Stimulated activated CD8-positive, alpha-beta memory T cell treated with anti-CD3 and anti-CD28 coated beads, Interleukin-2, amount 100 ng/mL, for 48 hours (primary cell): ENCODE data around the gene CTNNA1.

Source experiments
- DNase-seq, 2 donors: peaks; one replicate each; pipeline ENCODE4 v3.0.0-alpha.2; 2020; ENCODE audit warnings: low read depth in 2 of 2

The CTNNA1 gene

DNA sequence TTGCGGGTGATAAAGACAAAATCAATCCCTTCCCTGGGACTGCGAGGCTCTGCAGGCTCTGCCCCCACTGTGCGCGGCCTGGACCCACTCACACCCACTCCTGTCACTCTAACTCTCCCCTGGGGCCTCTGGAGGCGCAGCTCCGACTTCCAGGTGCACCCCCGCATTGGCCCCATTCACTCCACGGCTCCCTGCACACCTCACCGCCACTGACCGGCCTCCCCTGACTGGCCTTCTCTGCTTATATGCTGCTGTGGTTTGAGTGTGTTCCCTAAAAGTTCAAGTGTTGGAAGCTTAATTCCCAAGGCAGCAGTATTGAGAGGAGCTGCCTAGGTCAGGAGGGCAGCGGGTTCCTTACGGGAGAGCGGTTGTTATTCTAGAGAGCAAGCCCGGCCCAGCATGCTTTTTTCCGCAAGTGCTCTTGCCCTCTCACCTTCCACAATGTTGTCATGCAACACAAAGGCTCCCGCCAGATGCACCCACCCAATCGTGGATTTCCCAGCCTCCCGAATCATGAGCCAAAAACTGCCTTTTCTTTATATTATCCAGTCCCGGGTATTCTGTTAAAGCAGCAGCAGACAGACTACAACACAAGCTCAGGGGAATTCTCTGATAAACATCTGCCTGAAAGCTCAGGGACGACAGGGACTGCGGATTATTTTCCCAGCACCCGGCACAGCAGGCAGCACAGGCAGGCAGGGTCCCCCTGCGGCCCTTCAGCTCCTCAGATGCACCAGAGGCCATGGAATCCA, 195.4 kb downstream of the CTNNA1 start:
- DNase-seq, result no peak

DNA sequence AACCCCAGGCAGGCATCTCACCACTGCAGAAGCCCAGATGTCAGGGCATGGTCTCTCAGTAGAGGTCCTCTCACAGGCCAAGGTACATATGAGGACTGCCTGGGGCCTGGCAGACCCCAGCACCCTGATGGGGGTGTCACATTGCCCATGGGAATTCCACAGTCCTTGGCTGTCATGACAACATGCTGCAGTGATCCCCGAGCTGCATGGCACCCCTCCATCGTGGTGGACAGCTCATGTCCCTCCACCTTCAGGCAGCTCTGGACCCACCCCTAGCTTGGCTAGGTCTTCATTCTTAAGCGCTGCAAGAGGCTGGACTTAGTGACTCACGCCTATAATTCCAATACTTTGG, 196.0 kb downstream of the CTNNA1 start:
- no peak for DNase-seq

DNA sequence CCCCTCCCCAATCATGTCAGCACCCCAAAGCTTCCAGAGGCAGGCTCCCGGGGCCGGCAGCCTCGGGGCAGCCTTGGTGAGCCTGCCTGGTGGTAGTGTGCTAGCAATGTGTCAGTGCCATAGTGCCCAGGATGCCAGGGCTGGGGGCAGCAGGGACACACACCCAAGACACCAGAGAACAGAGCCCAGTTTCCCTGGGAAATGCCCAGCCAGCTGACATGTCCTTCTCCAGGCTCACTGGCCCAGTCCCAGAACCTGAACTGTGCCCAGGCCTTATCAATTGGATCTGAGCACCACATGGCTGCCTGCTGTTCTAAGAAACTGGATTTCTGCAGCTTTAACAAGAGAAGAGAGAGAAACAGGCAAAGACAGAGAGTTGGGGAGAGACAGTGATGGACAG, 196.8 kb downstream of the CTNNA1 start:
- no peak for DNase-seq

DNA sequence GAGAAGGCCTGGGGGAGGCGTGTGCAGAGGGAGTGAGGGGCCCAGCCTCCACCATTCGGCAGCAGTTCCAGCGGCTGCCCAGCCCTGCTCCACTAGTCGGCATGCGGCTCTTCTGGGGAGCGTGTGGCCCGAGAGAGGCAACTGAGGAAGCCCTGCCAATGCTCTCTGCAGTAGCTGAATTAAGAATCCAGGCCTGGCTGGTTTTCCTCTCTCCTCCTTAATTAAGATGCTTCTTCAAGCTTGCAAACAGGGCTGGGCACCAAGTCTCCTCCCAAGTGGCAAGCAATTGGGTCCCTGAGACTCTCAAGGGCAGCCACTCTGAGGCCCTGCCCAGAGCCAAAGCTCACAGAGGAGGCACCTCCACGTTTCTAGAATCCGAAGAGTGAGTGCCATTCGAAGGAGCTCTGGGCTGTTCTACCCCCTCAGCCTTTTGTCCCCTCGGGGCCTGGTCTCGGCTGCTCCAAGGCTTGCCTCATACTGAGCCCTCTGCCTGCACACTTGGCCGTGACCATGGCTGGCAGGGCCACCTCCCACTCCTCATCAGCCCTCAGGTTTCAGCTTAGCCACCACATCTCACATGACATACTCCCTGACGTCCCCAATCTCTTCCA, 197.3 kb downstream of the CTNNA1 start:
- DNase-seq, result no peak

DNA sequence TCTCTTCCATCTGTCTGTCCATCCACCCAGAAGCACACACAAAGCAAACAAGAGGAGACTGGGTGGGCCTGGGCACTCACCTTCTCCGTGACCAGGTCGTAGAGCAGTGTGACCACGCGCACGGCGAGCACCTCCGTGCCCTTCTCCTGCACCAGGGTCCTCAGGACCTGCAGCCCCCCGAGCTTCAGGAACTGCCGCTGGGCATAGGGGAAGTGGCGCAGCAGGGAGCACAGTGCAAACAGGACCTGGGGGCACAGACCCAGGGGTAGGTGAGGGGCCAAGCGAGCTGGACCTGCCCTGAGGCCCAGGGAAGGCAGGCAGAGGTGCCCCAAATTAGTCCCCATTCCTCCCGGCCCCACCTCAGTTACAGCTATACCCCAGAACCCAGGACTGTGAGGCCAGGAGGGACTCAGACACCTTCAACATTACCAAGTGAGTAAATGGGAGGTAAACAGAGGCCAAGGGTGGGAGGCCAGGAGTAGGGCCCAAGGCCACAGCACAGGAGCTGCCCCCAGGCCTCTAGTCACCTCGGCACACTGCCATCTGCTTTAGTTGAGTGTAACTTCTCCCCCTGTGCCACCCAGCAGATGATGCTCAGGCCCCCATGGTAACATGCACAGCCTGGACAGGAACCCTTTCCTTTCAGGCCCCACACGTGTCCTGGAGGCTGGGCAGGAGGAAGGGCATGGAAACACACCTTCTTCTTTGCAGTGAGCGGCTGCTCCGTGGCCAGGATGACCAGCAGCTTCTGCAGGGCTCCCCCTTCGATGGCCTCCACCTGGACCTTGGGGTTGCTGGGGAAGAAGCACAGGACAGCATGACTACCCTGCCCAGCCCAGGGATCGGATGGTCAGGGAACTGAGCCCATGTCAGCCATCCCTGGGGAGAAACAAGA, 198.1 kb downstream of the CTNNA1 start:
- DNase-seq, result no peak

DNA sequence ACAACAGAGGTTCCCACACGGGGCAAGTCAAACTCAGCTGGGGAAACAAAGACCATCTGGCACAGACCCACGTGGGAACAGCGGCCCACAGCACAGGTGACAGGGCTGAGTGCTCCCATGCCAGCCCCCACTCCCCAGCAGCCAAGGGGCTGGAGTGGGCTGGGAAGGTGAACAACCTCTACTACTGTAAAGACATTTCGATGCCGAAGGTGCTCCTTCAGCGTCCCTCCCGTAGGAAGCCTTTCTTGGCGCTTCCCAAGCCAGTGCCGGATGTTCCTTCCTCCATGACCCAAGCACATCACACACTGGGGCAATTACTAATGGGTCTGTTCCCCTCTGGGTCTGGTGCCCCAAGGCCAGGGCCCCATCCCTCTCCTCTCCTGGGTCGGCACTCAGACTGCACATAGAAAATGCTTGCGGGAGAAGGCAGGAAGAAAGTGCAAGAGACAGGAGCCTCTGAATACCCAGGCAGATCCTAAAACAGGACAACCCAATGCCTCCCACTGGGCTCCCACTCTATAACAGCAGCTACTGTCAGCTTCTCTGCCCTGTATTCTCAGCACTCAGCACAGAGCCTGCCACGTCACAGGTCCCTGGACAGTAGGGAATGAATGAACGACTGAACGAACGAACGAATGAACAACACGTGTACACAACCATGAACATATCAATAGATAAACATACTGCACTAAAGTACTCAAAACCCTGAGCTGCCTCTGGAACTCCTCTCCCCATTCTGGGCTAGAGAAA, 198.9 kb downstream of the CTNNA1 start:
- no peak for DNase-seq

DNA sequence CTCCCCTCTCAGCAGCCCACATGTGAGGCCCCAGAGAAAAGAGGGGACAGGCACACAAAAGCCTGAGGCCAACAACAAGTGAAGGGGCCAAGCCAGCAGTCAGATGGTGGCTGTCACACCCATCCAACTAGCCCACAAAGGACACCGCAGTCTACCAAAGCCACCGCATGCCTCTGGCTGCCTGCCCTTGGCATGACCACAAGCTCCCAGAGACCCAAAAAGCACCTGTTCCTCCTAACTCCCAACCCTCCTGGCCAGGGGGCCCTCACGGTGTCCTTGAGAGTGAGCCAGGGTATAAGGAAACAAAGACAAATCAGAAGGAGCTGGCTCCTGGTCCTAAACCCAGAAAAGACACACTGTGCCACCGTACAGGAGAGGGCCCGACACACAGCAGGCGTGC, 199.7 kb downstream of the CTNNA1 start:
- DNase-seq, result no peak

DNA sequence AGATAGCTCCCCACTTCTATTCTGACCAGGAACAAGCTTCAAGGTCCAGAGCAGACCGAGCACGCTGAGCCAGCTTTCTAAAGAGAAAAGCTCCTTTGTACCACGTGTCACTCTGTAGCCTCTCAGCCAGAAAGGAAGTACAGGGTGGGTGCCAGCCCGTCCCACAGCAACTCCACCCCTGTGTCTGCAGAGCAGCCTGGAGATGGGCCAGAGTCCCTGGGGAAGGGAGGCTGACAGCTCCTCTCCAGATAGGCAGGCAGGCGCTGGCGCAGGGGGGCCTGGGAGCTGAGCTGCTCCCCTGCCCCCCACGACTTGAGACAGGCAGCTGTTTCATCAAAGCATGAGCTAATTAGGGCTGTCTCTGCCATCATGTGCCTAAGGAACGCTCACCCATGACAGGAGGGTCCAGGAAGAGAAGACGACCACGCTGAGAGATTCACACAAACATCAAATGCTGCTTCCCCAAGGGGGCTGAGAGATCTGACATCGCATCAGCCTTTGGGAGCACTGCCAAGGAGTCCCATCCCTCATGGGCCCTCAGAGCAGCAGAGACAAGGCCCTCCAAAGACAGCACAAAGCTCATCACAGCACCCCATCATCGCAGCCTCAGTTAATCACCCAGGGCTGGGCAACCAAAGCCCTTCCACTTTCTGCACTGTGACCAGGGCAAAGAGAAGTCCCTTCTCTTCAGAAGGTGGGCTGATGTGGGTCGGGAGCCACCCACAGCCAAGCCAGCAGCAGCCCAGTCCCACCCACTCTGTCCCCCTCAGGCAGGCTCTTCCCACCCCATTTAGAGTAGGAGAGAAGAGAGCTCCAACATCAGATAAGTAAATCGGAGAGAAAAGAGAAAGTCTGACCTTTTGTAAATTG, 200.4 kb downstream of the CTNNA1 start:
- DNase-seq, result no peak

DNA sequence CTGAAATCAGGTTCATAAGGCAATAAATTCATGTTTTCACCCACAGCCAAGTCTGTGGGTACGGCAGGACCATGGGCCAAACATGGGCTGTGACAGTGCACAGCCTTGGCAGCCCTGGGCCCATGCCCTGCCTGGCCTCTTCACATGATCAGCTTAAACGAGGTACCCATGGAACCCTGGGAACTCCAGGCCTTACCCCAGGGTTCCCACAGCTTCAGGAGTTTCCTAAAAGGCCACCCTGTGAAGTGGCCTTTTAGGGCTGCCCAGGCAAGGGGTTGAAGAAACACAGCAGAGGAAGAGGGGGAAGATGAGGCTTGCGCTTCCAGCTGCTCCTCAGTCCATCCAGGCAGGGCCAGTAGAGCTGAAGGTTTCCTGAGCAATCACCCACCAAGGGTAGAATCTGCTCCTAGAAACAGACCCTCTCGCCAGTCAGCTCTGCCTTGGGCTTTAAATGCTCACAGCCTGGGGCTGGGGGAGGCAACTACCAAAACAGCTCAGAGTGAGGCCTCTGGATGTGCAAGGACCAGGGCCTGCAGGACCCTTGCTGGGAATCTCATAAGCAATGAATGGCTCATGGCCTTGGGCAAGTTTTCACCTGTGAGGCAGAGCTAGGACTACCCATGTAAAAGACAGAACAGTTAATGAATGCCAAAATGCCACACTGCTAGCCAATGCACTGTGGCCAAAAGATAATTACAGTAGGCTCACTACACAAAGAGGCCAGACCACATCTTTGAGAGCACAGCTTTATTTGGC, 201.2 kb downstream of the CTNNA1 start:
- DNase-seq, result no peak

DNA sequence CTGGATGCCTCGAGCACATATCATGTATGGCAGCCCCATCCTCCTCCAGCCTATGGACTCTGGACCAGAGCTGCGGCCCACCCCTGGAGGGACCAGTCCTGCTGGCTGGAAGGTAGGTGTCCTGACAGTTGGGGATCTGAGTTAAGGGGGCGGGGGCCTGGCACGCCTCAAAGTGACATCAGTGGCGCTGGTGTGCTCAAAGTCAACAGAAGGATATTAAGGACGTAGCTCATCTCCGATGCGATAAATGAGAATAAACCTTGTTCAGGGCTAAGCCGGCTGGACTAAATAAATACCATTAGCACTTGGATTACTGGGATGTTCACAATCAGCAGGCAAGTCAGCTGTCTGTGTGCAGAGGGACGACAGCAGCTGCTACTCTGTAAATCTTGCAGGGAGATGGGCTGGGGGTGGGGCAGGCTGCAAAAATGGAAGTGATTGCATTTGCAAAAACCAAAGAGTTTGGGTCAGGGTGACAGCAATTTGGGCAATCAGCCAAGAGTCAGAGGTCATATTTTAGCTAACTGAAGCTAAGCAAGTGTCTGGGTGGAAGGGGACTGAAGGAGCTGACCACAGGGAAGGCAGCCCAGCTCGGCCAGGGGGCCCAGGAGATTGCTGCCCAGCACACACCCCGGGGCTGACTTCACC, 201.9 kb downstream of the CTNNA1 start:
- no peak for DNase-seq

DNA sequence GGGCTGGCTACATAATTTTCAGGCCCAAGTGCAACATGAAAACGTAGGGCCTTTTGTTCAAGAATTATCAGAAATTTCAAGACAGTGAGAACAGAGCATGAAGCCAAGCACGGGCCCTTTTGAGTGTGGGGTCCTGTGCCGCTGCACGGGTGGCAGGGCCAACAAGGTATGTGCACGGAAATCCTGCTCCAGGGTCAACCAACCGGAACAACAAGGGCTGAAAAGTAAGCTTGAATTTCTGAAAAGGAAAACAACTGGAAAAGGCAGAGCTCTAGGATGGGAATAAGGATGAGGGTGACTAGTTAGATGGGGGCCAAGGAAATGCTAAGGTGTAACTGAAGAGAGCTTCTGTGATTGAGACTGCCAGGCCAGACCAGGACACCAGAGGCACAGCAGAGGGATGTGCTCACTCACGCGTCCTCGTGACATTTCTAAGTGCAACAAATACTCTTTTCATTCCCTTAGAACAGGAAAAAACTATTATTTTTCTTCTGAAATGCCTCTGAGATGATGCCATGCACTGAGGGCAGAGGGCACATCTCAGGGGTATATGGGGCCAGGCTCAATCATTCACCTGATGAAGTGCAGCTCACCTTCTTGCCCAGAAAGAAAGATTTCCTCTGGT, 202.6 kb downstream of the CTNNA1 start:
- DNase-seq, result no peak

DNA sequence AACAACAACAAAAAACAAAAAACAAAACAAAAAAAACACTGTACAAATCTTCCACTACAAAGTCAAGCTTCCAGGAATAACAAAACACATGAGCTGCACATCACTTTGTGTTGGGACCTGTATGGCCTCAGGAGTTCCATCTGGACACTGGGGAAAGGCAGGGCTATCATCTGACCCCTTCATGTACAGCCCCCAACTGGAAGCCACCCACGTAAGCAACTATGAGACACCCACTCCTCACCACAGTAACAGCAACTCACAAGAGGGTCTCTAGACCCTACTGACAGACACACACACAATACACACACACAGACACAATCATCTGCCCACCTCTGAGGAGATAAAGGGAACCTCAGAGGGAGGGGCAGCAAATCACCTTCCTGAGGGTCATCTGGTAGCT, 203.6 kb downstream of the CTNNA1 start:
- no peak for DNase-seq

DNA sequence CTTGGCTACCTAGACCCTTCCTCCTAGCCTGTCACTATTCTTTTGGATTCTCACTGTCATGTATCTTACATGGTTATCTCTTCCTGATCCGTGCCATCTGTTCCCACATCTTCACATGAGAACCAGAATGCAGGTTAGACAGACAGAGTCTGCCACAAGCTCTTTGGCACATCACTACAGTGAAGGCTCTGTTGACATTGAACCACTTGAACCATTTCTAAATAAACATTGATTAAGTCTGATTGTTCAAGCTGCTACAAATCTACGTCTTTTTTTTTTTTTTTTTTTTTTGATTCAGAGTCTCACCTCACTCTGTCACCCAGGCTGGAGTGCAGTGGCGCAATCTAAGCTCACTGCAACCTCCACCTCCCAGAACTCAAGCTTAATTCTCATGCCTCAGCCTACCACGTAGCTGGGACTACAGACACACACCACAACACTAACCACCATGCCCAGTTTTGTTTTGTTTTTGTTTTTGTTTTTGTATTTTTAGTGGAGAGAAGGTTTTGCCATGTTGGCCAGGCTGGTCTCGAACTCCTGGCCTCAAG, 207.0 kb downstream of the CTNNA1 start:
- no peak for DNase-seq

DNA sequence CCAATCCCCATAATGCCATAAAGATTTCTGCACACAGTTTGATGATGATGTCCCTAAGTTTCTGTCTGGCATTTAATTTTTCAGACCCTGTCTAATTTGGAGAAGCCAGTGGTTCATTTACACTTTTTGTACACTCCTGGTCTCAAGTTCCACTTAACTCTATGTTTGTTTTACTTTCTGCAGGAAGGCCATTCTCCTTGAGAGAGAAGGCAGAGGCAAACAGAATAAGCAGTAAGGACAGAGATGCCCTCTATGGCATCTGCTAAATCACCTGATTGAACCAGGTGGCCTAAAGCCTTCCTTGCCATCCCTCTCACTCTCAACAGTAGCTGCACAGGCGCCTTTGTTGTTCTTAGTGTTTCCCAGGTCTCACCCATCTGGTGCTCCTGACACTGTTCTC, 208.0 kb downstream of the CTNNA1 start:
- DNase-seq, result no peak

DNA sequence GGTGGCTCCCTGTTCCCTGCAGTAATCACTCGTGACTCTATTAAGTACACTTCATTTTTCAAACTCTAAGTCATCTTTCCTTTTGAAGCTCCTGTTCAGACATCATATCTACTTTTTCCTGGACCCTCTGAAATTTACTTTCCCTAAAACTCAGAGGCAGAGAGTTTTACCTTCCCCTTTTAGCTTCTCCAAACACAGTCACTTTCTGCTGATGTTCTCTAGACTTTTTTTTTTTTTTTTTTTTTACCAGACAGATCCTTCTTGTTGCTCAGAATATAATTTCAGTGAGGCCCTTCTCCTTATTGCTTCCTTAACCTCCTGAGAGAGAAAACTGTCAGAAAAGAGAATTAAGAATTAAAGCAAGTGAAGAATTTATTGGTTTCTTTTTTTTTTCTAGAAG, 208.5 kb downstream of the CTNNA1 start:
- no peak for DNase-seq

DNA sequence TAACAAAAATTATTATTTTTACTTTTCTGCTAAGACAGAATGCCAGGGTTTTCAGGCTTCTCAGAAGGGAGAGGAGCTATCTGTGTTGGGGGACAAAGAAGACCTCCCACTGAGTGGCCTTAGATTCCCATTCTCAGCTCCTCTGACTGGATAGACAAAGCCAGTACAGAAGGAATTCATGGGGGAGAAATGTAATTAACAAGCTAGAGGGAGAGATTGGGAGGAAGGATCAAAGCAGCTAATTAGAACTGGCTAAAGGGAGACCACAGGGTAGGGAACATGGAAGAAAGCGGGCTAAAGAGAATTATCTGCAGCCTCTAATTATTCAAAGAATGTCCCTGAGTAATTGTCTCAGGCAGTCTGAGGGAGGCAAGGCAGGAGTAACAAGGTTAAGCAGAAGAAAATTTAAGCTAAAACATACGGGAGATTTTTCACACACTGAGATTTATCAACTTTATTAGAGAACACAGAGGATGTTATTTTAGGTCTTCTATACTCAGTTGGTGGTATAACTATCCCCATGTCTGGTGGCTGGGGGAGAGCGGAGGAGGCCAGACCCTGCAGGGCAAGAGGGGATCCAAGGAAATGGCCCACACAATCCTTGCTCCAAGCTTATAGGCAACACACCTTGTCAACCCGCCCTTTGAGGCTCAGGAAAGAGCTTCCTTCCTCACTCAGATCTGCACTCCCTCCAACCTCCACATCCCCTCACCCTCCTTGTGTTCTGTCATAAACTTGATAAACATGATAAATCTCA, 209.6 kb downstream of the CTNNA1 start:
- no peak for DNase-seq

DNA sequence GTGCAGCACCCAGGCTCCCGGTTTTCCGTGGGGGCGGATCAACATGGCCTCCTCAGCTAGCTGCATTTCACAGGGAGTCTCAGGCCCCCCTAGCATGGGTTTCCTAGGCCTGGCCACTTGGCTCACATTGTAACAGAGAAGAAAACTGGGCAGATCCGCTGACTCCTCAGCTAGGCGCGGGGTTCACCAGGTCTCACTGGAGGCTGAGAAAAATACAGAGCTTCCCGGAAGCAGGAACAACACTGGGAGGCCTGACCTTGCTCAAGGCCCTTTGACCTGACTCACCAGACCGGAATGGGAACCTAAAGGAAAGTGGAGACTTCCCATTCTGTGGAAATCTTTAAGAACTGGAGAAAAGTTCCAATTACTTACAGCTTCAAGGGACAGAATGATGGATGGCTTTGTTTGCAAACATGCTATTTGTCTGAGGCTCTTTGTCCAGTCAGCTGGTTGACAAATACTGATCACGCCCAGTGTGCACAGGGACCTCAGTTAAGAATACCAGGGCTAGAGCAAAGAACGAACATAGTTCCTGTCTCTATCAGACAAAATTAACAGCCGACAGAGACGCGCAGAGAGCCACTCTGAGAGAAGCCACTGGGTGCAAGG, 210.6 kb downstream of the CTNNA1 start:
- DNase-seq, result no peak

DNA sequence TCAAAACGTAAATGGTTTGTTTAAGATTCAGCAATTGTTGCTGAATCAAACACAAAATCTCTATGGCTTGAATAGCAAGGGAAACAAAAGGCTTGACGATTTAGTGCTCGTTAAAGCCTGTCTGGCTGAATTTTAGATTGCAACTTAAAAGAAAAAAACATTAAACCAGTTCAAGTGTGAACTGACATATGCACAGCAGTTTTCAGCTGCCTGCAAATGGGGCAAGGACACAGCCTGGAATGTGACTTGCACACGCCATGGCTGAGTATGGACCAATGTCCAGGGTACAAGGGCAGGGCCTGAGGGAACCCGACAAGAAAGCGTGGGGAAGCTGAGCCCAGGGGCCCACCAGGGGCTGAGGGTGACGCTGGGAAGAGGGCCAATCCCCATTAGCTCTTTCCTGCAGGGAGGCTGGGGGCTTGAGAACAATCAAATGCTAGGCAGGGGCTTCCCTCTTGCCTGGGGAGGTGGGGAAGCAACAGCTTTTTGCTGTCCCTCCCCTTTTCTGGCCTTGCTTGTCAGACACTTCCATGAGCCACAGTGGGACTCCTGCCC, 211.5 kb downstream of the CTNNA1 start:
- DNase-seq, result no peak
